HG03378 (cell line): ENCODE measurements around the gene PPP1R18.

Experiments used
- ATAC-seq: cut with Tn5 transposase; IDR thresholded peaks from one replicate; pipeline ENCODE4 v1.9.1; 2021; ENCODE audit warnings: mild to moderate bottlenecking, moderate library complexity; ENCODE audit not compliant: unreplicated experiment

PPP1R18 gene

DNA sequence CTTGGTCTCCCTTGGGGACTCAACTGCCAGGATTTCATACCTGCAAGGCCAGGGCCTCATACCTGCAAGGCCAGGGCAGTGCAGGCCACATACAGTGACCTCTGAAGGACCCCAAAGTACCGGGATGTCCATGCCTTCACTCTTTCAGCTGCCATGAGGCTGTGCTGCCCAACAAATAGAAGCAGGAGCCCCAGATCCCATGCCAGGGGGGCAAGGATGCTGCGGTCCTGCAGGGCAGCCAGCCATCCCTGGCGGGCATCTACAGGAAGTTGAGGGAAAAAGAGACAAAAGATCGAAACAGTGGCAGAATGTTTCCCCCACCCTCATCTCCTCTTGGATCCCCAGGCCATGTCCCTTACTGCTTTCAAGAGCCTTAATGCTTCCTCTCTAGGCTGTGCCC, 3.5 kb upstream of the PPP1R18 start:
- no peak for ATAC-seq

DNA sequence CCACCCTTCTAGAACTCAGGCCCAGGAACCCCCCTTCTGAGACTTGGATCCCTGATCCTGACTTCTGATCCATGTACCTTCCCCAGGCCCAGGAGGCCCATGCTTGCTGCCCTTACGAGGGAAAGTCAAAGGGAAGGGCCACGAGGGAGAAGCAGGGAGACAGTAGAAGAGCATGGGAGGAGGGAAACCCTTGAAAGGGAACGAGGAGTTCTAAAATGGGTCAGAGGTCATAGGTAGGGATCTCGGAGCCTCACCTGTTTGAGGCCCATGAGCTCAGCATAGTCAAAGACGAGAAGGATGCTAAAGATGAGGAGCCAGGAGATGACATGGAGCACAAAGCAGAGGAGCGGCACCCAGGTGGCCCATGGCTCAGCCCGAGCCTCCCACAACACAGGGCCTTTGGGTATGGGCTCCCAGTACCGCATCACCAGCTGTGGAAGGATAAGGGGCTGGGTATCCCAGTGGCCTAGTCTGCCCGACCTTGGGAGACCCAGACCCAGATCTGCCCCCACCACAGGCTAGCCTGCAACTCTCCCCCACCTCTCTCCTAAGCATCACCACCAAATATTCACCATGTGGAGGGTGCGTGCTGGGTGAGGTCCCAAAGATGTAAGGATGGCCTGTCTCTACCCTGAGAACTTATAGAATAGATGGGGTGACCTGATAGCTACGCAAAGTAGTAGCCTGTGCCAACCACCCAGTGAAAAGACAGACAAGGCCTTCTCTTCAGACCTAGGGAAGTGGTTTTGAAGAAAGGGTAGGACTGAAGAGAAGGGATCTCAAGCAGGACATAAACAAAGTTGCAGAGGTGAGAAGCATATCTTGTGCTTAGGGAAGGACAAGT, 2.8 kb upstream of the PPP1R18 start:
- no peak for ATAC-seq

DNA sequence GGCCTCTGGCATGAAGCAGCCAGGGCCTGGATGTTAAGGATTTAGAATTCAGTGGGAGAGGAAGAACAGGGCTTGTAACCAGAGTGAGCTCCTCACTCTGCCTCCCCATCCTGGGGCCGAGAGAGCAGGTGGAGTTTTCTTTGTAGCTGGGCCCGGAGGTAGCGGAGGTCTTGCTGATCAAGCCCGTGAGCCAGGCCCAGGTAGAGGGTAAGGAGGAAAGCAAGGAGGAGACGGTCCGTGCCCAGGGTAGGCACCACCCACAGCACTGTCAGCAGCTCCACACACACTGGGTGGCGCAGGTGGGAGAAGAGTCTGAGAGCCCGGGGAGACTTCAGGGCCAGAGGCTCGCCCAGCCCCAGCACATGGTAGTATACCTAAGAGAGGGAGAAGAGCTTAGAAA, 2.1 kb upstream of the PPP1R18 start:
- no peak for ATAC-seq

DNA sequence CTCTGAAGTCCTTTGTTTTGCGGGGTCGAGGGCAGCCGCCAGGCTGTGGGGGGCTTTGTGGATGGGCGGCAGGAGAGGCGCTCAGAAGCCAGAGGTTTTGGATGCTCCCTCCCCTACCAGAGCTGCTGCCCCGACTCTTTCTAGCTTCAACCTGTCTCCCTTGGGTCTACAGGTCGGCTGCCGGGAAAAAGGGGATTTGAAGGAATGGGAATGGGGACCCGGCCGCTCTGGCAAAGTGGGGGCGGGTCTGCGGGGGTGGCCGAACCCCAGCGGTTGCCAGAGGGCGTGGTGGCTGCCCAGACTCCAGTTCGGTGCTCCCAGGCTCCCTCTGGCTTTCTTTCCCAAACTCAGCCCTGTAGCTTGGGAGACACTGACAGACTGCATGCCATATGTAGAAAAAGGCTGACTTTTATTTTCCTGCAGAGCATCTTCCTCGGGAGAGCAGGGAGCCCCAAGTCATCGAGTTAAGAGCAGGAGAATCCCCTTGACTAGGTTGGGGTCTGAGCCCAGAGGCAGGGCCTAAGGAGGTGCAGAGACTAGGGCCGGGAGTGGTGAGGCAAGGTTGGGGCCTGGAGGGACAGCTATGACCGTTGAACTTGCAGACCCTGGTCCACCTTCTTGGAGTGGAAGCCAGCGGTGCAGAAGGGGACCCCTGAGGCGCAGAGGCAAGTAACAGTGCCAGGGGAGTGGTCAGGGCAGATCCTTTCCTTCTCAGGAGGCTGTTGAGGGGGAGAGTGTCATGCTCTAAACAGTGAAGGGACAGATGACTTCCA, 1.4 kb upstream of the PPP1R18 start:
- no peak for ATAC-seq

DNA sequence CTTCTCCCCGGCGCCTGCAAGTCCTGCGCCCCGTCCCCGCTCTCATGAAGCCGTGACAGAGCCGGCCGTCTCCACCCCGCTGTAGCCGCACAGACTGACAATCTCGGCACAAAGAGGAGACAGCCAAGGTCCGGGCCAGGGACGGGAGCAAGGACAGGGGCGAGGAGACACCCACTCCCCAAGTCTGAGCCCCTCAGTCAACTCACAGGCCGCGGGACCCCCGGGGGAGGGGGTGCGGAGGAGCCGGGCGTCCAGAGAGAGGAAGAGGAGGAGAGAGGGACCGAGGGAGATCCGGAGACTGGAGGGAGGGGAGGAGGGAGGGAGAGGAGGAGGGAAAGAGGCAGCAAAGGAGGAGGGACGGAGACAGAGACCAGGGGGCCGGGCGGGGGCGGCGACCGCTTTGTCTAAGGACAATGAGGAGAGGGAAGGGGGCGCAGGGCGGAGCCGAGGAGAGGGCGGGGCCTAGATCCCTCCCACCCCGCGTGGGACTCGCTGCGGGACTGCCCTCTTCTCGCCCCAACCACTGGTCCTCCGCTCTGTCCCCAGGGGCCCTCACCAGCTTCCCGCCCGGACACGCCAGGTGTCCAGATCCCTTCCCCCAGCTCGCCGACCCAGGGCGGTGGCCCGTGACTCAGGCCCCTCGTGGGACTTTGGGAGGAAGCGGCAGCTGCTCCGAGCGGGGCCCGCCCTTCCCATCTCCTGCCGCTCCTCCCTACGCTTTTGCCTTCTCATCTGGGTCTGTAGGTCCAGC, 638 bp upstream of the PPP1R18 start:
- ATAC-seq, result no peak

DNA sequence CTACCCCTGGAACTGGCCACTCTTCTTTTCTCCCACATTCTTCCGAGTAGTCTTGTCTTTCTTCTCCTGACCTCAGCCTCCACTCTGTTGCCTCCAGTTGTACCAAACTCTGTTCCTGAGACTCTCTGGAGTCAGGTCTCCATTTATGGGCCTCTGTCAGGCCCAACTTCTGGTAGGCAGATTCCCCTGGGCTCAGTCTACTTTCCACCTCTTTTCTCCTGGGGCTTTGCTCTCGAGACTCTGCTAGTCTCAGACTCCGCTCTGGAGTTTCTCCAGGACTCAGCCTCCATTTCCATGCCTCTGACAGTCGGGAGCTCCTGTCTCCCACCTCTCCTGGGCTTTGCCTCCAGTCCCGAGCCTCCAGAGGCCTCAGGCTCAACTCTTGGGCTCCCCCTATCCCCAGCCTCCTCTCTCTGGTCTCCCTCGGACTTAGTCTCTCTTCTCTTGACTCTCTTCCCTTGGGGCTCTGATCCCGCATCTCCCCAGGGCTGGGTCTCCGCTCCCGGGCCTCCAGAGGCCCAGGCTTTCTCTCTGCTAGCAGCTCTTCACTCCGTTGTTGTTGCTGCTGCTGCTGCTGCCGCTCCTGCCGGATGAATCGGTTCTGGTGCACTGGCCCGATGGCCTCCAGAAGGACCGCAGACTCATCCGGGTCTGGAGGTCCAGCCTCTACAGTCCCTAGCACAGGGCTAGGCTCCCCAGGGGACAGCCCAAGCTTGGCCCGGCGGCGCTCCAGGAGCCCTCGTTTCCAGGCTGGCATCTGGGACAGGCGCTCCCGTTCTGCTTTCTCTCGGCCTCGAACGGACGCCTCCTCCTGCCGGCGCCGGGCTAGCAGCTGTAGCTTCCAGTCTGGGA, 1.1 kb downstream of the PPP1R18 start:
- ATAC-seq, result no peak

DNA sequence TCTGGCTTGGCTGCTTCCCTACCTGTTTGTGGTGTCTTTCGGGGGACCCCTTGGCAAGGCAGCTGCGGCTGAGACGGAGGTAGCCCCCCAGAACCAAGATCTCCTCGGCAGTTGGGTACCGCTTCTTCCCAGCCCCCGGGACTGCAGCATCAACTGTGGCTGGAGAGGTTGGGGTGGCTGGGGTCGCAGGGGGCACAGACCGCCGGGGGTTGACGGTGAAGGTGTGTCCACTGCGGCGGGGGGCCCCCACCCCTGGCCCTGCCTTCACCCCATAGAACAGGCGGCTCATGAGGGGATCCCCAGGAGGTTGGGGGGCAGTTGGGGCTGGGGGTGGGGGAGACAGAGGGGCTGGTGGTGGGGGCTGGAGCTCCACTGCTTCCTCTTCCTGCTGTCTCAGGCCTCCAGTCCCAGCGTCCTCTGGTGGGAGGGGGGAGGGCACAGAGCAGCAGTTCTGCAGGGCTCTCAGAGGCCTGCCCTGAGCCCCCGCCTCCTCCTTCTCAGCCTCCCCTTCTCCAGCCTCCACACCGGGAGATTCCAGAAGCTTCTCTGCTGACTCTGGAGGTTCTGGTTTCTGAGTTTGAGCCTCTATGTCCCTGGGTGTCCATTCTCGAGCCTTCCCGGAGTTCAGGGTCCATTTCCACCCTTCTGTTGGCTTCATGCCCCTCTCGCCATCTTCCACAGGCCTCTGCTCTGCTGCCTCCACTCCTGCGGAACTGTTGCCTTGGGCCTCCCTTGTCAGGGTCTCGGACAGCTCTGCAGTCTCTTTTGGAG, 1.9 kb downstream of the PPP1R18 start:
- ATAC-seq, result no peak

DNA sequence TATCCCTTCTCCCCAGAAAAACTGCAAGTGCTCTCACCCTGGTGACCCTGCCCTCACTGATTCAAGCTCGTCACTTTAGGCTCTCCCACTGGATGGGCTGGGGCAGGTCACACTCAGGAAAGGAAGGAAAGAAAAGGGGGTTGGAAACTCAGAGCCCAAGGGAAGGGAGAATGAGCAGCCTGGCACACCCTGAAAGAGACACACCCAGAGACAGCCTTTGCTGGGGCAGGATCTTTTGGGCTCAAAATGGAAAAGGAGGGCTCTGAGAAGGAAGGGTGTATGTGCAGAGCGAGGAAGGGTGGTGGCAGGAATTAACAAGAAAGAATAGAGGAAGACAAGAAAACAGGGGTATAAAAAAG, 2.5 kb downstream of the PPP1R18 start:
- ATAC-seq, result no peak

DNA sequence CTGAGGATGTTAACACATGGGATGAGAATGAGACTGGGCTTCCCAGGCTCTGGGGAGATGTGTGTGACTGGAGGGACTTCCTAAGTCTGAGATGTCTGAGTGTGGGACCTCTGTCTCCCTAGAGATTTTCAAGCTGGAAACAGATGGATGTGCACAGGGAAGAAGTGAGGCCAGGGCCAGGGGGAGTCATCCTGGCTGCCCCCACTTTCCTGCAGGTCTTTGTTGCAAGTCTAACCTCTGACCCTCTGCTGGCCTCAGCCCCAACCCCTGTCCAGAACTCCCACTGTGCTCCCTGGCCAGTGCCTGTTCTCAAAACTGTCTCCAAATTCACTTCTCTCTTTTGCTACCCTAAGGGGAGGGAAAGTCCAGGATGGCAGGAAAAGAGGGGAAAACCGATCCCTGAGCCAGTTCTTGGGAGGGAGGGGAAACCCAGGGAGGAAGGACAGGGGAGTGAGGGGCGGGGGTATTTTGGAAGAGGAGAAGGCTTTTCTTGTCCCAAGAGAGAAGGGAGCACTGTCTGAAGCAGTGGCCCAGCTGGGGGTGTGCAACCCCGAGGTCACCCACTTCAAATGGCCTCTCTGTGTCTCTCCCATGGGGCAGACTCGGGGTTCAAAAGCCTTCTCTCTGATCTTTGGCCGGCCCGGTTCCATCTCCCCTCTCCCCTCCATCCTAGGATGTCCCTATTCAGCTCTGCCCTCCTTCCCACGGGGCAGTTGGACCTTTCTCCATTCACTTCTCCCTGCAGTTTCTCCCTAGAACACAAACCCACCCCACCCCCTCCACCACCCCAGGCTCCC, 3.1 kb downstream of the PPP1R18 start:
- no peak for ATAC-seq

DNA sequence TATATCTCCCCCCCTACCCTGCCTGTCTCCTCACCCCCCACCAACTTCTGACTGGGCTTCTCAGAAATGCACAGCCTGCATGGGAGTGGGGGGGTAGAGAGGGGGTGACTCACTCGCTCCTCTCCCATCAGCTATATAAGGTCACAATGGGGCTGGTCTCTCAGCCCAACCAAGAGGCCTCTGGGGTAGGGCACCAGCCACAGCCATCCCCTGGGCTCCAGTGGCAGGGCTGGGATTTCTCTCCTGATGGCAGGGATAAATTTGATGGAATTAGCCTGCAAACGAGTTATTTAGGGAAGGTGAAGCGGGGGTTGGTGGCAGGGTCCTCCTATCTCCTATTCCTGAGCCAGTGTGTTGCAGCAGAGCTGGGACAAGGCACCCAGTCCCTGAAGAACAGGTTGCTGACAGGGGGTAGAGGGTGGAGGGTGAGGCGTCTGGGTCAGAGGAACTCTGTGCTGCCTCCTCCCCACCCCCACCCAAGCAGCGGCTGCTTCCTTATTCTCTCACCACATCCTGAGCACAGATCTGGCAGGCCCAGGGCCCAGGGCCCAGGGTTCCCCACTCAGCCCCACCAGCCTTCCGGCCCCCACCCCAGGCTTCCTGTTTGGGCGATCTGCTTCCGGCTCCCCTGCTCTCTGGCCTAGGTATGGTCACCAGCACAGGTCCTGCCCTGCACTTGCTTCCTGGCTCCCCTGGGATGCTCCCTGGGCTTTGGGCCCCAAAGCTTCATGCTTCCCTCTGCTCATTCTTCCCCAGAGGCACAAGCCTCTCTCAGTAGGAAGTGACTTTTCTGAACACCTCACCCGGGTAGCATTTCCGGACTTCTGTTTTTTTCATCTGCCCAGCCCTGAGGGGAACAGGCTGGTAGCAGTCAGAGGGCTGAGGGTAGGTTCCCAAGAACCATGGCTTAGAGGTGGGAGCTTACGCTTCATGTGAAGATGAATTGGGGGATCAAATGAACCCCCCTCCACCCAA, 4.0 kb downstream of the PPP1R18 start:
- ATAC-seq, result peak; percentile 38

DNA sequence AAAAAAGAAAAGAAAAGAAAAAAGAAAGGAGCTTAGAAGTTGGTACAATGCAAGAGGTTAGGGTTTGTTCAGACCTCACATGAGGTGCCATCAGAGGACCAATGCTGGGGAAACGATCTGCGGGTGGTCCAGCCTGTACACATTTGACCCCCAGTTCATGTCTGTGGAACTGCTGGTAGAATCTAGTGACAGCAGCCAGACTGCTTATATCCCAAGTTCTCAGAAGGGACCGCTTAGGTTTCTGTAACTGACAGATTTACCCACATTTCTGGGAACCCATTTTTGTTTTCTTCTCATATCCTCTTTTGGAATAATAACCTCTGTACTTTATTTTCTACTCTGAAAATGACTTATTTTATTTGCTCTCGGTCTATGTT, 4.7 kb downstream of the PPP1R18 start:
- ATAC-seq, result no peak

DNA sequence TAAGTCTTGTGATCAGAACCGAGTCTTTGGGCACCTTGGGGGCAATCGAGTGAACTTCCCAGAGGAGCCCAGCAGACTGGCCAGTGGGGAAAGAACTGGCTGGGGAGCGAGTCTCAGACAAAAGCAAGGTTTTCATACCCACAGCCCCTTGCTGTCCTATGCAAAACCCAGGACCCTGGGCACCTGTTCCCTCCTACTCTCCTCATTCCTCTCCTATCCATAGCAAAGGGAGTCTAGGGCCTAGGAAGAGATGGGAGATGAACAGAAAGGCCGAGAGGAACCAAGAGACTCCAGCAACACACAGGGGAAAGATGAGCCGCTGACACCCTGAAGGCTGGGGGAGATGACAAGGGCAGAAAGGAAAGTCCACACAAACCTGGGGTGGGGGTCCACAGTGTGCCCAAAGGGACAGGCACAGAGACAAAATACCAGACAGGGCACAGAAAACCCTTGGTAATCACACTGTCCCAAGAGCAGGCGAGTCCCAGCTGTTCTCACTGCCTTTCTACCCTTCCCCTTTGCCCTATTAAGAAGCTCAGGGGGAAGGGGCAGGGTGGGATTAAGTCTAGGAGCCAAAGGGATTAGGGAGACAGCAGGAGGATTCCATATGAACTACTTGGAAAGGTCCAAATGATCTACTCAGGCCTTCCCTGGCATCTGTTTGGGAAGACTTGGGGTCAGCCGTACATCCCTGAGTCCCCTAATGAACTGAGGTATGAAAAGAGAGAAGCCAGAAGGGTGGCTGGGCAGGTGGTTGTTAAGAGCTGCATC, 6.5 kb downstream of the PPP1R18 start:
- no peak for ATAC-seq

DNA sequence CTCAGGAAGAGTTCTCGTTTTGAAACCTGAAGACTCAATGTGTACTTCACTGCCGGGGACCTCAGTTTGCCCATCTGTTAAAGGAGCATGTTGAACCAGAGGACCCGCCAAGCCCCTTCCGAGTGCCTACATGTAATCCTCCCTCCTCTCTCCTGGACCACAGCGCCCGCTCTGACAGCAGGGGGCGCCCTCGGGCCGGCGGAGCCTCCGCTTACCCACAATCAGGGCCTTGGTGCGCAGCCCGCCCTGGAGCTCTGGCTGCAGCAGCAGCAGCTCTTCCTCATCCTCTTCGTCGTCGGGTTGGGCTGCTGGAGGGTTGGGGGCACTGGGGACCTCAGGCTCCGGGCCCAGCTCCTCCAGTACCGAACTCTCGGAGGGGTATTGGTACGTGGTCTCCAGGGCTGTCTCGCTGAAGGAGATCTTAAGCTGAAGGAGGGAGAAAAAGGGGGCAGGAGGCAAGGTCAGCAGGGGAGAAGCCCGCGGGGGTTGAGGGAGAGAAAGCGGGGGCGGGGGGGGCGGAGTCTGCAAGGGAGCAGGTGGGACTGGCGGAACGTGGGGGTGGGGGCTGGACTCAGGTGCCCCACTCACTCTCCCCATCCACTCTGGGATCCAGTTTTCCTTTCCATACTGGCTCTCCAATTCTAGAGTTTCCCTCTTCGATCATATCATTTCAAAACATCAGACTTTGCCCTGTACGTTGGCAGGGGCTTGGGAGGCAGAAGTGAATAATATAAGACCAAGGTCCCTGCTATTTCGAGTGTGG, 7.3 kb downstream of the PPP1R18 start:
- no peak for ATAC-seq

DNA sequence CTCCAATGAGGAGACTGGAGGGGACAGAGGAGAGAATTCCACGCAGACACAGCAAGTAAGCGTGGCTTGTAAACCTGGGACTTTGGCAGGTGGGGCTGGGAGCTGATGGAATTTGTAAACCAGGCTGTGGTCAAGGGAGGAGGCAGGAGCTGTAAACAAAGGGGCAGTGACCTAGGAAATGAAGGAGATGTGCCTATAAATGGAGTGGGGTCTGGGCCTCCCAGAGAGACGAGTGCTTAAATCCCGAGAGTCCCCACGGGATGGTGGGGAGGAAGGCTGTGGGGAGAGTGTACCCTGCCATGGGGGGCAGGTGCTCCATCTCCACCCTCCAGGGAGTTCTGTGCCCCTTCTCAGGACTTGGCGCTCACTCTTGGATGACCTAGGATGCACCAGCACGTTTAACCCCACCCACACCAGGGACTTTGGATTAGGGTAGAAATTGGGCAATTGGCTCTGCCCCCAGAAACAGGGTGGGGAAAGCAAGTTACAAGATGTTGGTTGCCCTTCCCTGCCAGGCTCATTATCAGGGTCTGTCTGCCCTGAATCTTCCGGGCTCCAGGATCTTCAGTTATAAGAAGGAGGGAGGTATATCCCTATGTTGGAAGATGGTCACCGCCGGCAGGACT, 9.7 kb downstream of the PPP1R18 start:
- no peak for ATAC-seq

DNA sequence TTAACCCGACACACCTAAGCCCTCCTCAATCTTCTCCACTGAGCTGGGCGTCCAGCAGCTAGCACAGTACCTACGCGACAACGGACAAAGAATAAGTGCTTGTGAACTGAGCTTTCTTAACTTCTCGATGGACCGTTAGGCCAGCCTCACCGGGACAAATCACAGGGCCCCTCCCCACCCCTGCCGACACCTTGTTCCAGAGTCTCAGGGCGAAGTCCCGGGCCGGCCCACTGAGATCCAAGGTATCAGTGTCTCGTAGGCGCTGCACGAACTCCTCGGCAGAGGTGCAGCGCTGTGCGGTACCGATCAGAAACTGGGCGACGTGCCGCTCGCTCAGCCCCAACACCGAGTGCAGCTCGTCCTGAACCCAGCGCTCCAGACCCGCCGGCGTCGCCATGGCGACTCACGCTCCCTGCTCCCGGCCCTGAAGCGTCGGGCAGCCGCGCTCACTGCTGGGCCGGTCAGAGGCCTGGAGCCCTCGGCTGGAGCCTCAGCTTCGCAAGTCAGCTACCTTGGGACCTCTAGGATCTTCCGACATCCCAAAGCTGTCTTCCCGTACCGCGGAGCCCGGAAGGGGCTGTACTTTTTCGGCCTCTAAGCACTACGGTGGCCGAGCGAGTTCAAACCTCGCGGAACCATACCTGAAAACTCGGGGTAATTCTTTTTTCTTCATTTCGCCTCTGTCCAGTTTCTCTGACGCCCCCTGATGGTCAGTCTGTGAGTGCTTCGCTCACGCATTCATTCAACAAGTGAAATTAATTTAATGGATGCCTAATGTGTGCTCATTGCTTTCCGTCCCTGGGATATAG, 13.8 kb downstream of the PPP1R18 start, which contains the start of gene DHX16:
Gene DHX16 (minus strand): TSS at position 562 of the 809 bp plus-strand sequence. CDS start 165 bp downstream, at position 397.
- ATAC-seq, result peak; percentile 80
